Left hindlimb (tissue), 1 donor: ENCODE results near the gene GPRIN2.
"Not testable (repeated sequence)": the region's sequence is repeated elsewhere in the genome, so short reads cannot be mapped to it uniquely, and the experiment has no call there.

Experiments used
- DNase-seq: peaks from one replicate; pipeline ENCODE4 v3.0.0-alpha.2; 2018

The GPRIN2 gene

DNA sequence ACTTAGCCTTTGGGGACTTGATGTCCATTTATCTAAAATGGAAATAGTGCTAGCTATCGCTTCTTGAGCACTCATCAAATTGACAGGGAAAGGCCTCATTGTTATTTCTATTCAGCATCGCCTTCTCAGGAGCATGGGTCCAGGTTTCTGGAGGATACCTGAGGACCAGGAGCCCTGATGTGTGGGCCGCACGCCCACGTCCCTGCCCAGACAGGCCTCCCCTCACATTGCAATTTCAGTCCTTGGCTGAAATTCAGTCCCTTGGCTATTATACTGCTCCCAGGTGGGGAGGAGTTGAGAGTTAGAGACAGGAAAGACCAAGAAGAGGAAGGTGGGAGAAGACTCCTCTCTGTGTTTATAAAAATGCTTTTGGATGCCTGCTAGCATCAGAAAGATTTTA lies 38.9 kb downstream of the GPRIN2 start:
- DNase-seq, result peak; percentile 12

GRCh38 chr10:46516660-46517416 lies 39.6 kb downstream of the GPRIN2 start:
- peak; percentile 50 for DNase-seq

- DNase-seq, result no peak
Measured at GRCh38 chr10:46515793-46516192, 40.7 kb downstream of the GPRIN2 start.

DNA sequence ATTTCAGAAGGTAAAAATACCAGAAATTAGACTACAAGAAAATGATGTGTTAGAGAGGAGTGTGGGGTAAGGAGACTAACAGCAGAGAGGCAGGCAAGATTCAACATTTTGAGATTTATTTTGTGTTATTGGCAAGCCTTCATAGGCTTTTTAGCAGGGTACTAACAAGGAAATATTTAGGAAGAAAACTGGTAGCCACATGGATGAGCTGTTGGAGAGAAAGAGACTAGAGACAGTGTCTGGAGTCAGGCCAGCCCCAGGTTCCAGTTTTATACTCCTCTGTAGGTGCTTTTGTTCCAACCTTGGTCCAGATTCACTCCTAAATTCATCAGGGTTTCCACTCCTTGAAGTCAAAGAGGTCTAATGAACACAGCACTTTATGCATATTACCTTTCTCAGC lies 41.1 kb downstream of the GPRIN2 start:
- no peak for DNase-seq

GRCh38 chr10:46514899-46515298 lies 41.6 kb downstream of the GPRIN2 start:
- peak; percentile 21 for DNase-seq

GRCh38 chr10:46514431-46514861 lies 42.0 kb downstream of the GPRIN2 start:
- no peak for DNase-seq

- not testable (repeated sequence) for DNase-seq
Measured at GRCh38 chr10:46513333-46513732, 43.1 kb downstream of the GPRIN2 start.

- not testable (repeated sequence) for DNase-seq
Measured at GRCh38 chr10:46512725-46513124, 43.7 kb downstream of the GPRIN2 start.

- DNase-seq, result not testable (repeated sequence)
Measured at GRCh38 chr10:46512002-46512401, 44.5 kb downstream of the GPRIN2 start.
